A673 (cell line): ENCODE results near the gene CXCL9. TPM values are rescaled to one million over a fixed set of nuclear protein-coding genes. Genes with fewer than 3 reads are reported as not detected.

Experiments used
- BruUV-seq: library from RNA; stranded (reverse); fragments of 400-500 nt; replicated peaks from 2 replicates; lab custom pipeline; 2021; lab: Mats Ljungman, UMichigan
- CTCF ChIA-PET: fragments of 300-600 bp; sonication (Branson Sonifier 250); formaldehyde crosslinking; loops from one replicate; lab custom pipeline; 2022; ENCODE audit warnings: antibody characterized with exemption; lab: Charles Lee
- POLR2A ChIA-PET: fragments of 300-600 bp; sonication (Branson Sonifier 250); formaldehyde crosslinking; loops from one replicate; lab custom pipeline; 2022; ENCODE audit warnings: antibody characterized with exemption; ENCODE audit not compliant: low non-redundant PET; lab: Charles Lee
- DNase-seq: peaks from one replicate; pipeline ENCODE4 v3.0.0-alpha.2; 2015; ENCODE audit warnings: low spot score
- H3K27ac ChIP-seq: fragments of 200-600 bp; sonication (generic); 2 replicates; pipeline ENCODE4 v1.5.1; 2016; ENCODE audit warnings: mixed run types, low read depth, mild to moderate bottlenecking, mixed read lengths, antibody characterized with exemption, low read length; ENCODE audit not compliant: poor library complexity, severe bottlenecking
- H3K27me3 ChIP-seq: fragments of 200-600 bp; sonication (generic); replicated peaks from 2 replicates; pipeline ENCODE4 v1.6.1; 2017; ENCODE audit warnings: mixed run types, low read depth, mild to moderate bottlenecking, mixed read lengths, antibody characterized with exemption, low read length; ENCODE audit not compliant: insufficient read depth, poor library complexity
- H3K36me3 ChIP-seq: fragments of 200-600 bp; sonication (generic); 2 replicates; pipeline ENCODE4 v1.6.1; 2016; ENCODE audit warnings: mixed run types, mild to moderate bottlenecking, mixed read lengths, antibody characterized with exemption, low read length; ENCODE audit not compliant: insufficient read depth, poor library complexity, severe bottlenecking
- H3K4me1 ChIP-seq: fragments of 200-600 bp; sonication (generic); 2 replicates; pipeline ENCODE4 v1.6.1; 2017; ENCODE audit warnings: mixed run types, mild to moderate bottlenecking, mixed read lengths, antibody characterized with exemption, low read length; ENCODE audit not compliant: insufficient read depth, poor library complexity, severe bottlenecking
- H3K4me3 ChIP-seq: fragments of 200-600 bp; sonication (generic); 2 replicates; pipeline ENCODE4 v1.5.1; 2016; ENCODE audit warnings: low read depth, mixed run types, mild to moderate bottlenecking, mixed read lengths, low read length; ENCODE audit not compliant: poor library complexity, severe bottlenecking
- H3K9me3 ChIP-seq: fragments of 200-600 bp; sonication (generic); 2 replicates; pipeline ENCODE4 v1.6.1; 2016; ENCODE audit warnings: mixed run types, low read depth, mild to moderate bottlenecking, mixed read lengths, antibody characterized with exemption, low read length; ENCODE audit not compliant: poor library complexity, severe bottlenecking
- CTCF ChIP-seq: fragments of 300-800, 200-600 bp; sonication (generic); conservative IDR thresholded peaks from 2 replicates; pipeline ENCODE4 v1.5.1; 2017; ENCODE audit warnings: low read depth, mild to moderate bottlenecking, antibody characterized with exemption, low read length, moderate library complexity, mixed read lengths
- EZH2 ChIP-seq: fragments of 200-600 bp; sonication (generic); IDR thresholded peaks from 2 replicates; pipeline ENCODE4 v1.6.1; 2017; ENCODE audit warnings: borderline replicate concordance, low read depth, mild to moderate bottlenecking, mixed read lengths, antibody characterized with exemption, low read length; ENCODE audit not compliant: poor library complexity, severe bottlenecking
- intact Hi-C: fragments of 100-400 bp; cut with micrococcal nuclease; formaldehyde crosslinking; loops from one replicate; pipeline ENCODE4 v1.10.0; 2022; ENCODE audit not compliant: unreplicated experiment
- total RNA-seq: library from RNA; stranded (reverse); gene quantifications from 2 replicates; pipeline ENCODE4 v1.2.3, GENCODE V29; 2021

Gene CXCL9
- total RNA-seq, 1 experiment from 2014 or later: not detected

GRCh38 chr4:75976177-75976576 is 31.1 kb downstream of the CXCL9 start:
- ChIA-PET CTCF (no interaction called here), POLR2A (no interaction called here)
- H3K9me3 ChIP-seq: no peaks in the 10 kb centered on the region
- H3K4me3 ChIP-seq: no peak overlapping the region
- no peaks in the 10 kb centered on the region for H3K4me1 ChIP-seq
- no peaks in the 10 kb centered on the region for H3K27me3 ChIP-seq
- peaks cover 28% of the 10 kb centered on the region for H3K36me3 ChIP-seq
- TF ChIP-seq CTCF (no peak), EZH2 (no peak)
- H3K27ac ChIP-seq: no peak overlapping the region
- no peak for DNase-seq
- no TSS peak for BruUV-seq
- intact Hi-C loops: no loop called here

- CTCF ChIA-PET: no interaction called here
- POLR2A ChIA-PET: no interaction called here
- Histone ChIP-seq H3K4me1 (no peaks in the 10 kb centered on the region), H3K36me3 (peaks cover 39% of the 10 kb centered on the region), H3K4me3 (no peak overlapping the region), H3K9me3 (no peaks in the 10 kb centered on the region), H3K27ac (no peak overlapping the region), H3K27me3 (no peaks in the 10 kb centered on the region)
- intact Hi-C loops: no loop called here
- no peak for DNase-seq
- BruUV-seq: no TSS peak
- TF ChIP-seq EZH2 (no peak), CTCF (no peak)
Observed at GRCh38 chr4:75973766-75974165, 33.5 kb downstream of the CXCL9 start.

GRCh38 chr4:75968084-75968483 is 39.2 kb downstream of the CXCL9 start:
- intact Hi-C loops: no loop called here
- Histone ChIP-seq H3K36me3 (peaks cover 22% of the 10 kb centered on the region), H3K4me1 (no peaks in the 10 kb centered on the region), H3K27me3 (no peaks in the 10 kb centered on the region), H3K4me3 (no peak overlapping the region), H3K27ac (no peak overlapping the region), H3K9me3 (no peaks in the 10 kb centered on the region)
- no peak for DNase-seq
- CTCF ChIA-PET: interaction anchor here (0.5 kb wide), 1 partner anchor 416 kb away, joined by 8 read pairs; no protein-coding TSS in a partner anchor
- POLR2A ChIA-PET: no interaction called here
- no TSS peak for BruUV-seq
- TF ChIP-seq CTCF (no peak), EZH2 (no peak)
